PC-3 (cell line): ENCODE measurements around the gene CIZ1.

Source experiments
- CTCF ChIP-seq: fragments of 300-600 bp; sonication (generic); conservative IDR thresholded peaks from 2 replicates; pipeline ENCODE4 v1.5.1; 2017; ENCODE audit warnings: antibody characterized with exemption, low read depth, mild to moderate bottlenecking, low read length
- EZH2 ChIP-seq: fragments of 300-600 bp; sonication (generic); IDR thresholded peaks from one replicate; pipeline ENCODE4 v1.6.1; 2017; ENCODE audit warnings: antibody characterized with exemption, mild to moderate bottlenecking, low read length; ENCODE audit not compliant: unreplicated experiment
- EZH2phosphoT487 ChIP-seq: fragments of 300-600 bp; sonication (generic); IDR thresholded peaks from 2 replicates; pipeline ENCODE4 v1.6.1; 2018; ENCODE audit warnings: mild to moderate bottlenecking, antibody characterized with exemption, low read length, borderline replicate concordance

- peak; percentile 43 for TF ChIP-seq CTCF
- TF ChIP-seq EZH2phosphoT487: no peak
- TF ChIP-seq EZH2: no peak
Observed at GRCh38 chr9:128150594-128151308, 40.6 kb downstream of the CIZ1 start.
